Ramos (cell line): Measurements from ENCODE around the gene THYN1.
"Not testable (repeated sequence)": the region's sequence is repeated elsewhere in the genome, so short reads cannot be mapped to it uniquely, and the experiment has no call there.

Source experiments
- in situ Hi-C: fragments of 300-500 bp; cut with MboI; formaldehyde crosslinking; loops from one replicate; pipeline ENCODE4 v1.14.3; 2022; ENCODE audit warnings: low sequenced_read_pairs; ENCODE audit not compliant: unreplicated experiment

THYN1 gene

GRCh38 chr11:134253188-134253993, at the start of gene THYN1, which contains the start of gene ACAD8:
TSS of gene THYN1 (minus strand) at chr11:134253352. CDS start at chr11:134252882, 470 bp downstream.
TSS of gene ACAD8 (plus strand) at chr11:134253568. CDS start at chr11:134253601, 33 bp downstream.
- in situ Hi-C loops: no loop called here

GRCh38 chr11:134294664-134295063, 41.5 kb upstream of the THYN1 start:
- in situ Hi-C loops: no loop called here

GRCh38 chr11:134293119-134294113, 40.3 kb upstream of the THYN1 start:
- in situ Hi-C loops: no loop called here

GRCh38 chr11:134292661-134293060, 39.5 kb upstream of the THYN1 start:
- in situ Hi-C loops: no loop called here

- in situ Hi-C loops: no loop called here
Observed at GRCh38 chr11:134291196-134291595, 38.0 kb upstream of the THYN1 start.

- in situ Hi-C loops: no loop called here
Observed at GRCh38 chr11:134290646-134291045, 37.5 kb upstream of the THYN1 start.

GRCh38 chr11:134289789-134290188, 36.6 kb upstream of the THYN1 start:
- in situ Hi-C loops: no loop called here

- in situ Hi-C loops: no loop called here
Observed at GRCh38 chr11:134289167-134289566, 36.0 kb upstream of the THYN1 start.

GRCh38 chr11:134288486-134288885, 35.3 kb upstream of the THYN1 start:
- in situ Hi-C loops: no loop called here

GRCh38 chr11:134287561-134287960, 34.4 kb upstream of the THYN1 start:
- in situ Hi-C loops: no loop called here

- in situ Hi-C loops: not testable (repeated sequence)
Observed at GRCh38 chr11:134284349-134284748, 31.2 kb upstream of the THYN1 start.

- in situ Hi-C loops: no loop called here
Observed at GRCh38 chr11:134283461-134284230, 30.5 kb upstream of the THYN1 start.

- in situ Hi-C loops: no loop called here
Observed at GRCh38 chr11:134282121-134283045, 29.2 kb upstream of the THYN1 start.

GRCh38 chr11:134281635-134282034, 28.5 kb upstream of the THYN1 start:
- in situ Hi-C loops: not testable (repeated sequence)

GRCh38 chr11:134278356-134278755, 25.2 kb upstream of the THYN1 start:
- in situ Hi-C loops: no loop called here

- in situ Hi-C loops: no loop called here
Observed at GRCh38 chr11:134277183-134278001, 24.2 kb upstream of the THYN1 start.

GRCh38 chr11:134276396-134277182, 23.4 kb upstream of the THYN1 start:
- in situ Hi-C loops: no loop called here
